Islet of Langerhans (tissue), 1 donor: ENCODE measurements around the gene SLC5A2.
"Not testable (repeated sequence)": the region's sequence is repeated elsewhere in the genome, so short reads cannot be mapped to it uniquely, and the experiment has no call there.

Source experiments
- FAIRE-seq: peaks from one replicate; lab custom pipeline; 2011; peaks lifted over from hg19 to GRCh38; lab: Jason Lieb, UNC

SLC5A2 gene

GRCh38 chr16:31483081-31483480 is at the start of gene SLC5A2:
SLC5A2 (plus strand) TSS chr16:31483123; CDS start chr16:31483137, 14 bp downstream.
- FAIRE-seq, result no peak

GRCh38 chr16:31435341-31436220 is 47.3 kb upstream of the SLC5A2 start:
- no peak for FAIRE-seq

- FAIRE-seq, result no peak
These were observed 46.5 kb upstream of the SLC5A2 start for GRCh38 chr16:31436221-31437045.

GRCh38 chr16:31438414-31438813 is 44.5 kb upstream of the SLC5A2 start:
- no peak for FAIRE-seq

- FAIRE-seq, result not testable (repeated sequence)
These were observed 43.9 kb upstream of the SLC5A2 start for GRCh38 chr16:31439023-31439422.

- FAIRE-seq, result no peak
These were observed 43.4 kb upstream of the SLC5A2 start for GRCh38 chr16:31439519-31439918.

- no peak for FAIRE-seq
These were observed 42.3 kb upstream of the SLC5A2 start for GRCh38 chr16:31440516-31441184.

- no peak for FAIRE-seq
These were observed 41.0 kb upstream of the SLC5A2 start for GRCh38 chr16:31441956-31442355.

- not testable (repeated sequence) for FAIRE-seq
These were observed 37.0 kb upstream of the SLC5A2 start for GRCh38 chr16:31445931-31446330.

GRCh38 chr16:31451201-31451600 is 31.7 kb upstream of the SLC5A2 start:
- FAIRE-seq, result no peak

GRCh38 chr16:31451681-31452351 is 31.1 kb upstream of the SLC5A2 start:
- FAIRE-seq, result no peak

GRCh38 chr16:31452631-31453106 is 30.3 kb upstream of the SLC5A2 start:
- FAIRE-seq, result no peak

- FAIRE-seq, result no peak
These were observed 29.4 kb upstream of the SLC5A2 start for GRCh38 chr16:31453255-31454204.

- no peak for FAIRE-seq
These were observed 27.2 kb upstream of the SLC5A2 start for GRCh38 chr16:31455601-31456314.

GRCh38 chr16:31456988-31457360 is 25.9 kb upstream of the SLC5A2 start:
- no peak for FAIRE-seq

- no peak for FAIRE-seq
These were observed 24.7 kb upstream of the SLC5A2 start for GRCh38 chr16:31458073-31458843.

- FAIRE-seq, result no peak
These were observed 23.9 kb upstream of the SLC5A2 start, which contains the start of gene ARMC5 for GRCh38 chr16:31458844-31459686. ARMC5 (plus strand) TSS chr16:31459501; CDS start chr16:31459525, 24 bp downstream.
